NCI-H2107 (cell line): ENCODE results near the gene GPR160.

ENCODE experiments used
- DNase-seq: peaks from one replicate; lab custom pipeline; 2025; lab: John Stamatoyannopoulos, UW

Gene GPR160

DNA sequence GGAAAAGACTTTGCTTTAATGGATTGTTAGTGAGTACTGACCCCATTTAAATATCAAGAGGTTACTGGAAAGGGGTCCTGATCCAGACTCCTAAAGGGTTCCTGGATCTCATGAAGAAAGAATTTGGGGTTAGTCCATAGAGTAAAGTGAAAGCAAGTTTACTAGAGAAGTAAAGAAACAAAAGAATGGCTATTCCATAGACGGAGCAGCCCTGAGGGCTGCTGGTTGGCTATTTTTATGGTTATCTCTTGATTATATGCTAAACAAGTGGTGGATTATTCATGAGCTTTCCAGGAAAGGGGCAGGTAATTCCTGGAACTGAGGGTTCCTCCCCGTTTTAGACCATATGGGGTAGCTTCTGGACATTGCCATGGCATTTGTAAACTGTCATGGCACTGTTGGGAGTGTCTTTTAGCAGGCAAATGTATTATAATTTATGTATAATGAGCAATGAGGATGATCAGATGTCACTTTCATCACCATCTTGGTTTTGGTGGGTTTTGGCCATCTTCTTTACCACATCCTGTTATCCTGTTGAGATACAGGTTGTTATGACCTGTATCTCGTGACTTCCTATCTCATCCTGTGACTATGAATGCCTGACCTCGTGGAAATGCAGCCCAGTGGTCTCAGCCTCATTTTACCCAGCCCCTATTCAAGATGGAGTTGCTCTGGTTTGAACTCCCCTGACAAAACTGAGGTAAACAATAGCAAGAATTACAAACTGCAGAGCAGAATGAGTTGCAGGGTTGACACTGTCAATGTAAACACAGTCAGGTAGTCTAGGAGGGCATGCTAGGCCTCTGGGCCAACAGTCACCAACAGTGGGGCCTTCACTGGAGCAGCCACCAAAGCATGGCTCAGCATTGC is 10.3 kb upstream of the GPR160 start:
- no peak for DNase-seq

DNA sequence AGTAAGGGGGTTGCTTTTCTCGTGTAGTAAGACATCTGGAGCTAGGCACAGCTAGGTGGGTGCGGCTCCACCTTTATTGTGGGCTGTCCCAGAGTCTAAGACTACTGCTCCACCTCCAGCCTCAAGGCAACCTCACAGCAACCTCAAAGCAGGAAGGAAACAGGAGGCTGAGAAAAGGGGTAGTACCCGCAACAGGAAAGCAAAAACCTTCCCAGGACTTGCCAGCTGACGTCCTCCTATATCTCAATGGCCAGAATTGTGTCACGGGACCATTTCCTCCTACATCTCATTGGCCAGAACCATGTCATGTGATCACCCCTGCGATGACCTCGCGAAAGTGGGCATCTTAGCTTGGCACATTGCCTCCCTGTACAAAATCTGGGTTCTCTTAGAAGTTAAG is 4.3 kb upstream of the GPR160 start:
- no peak for DNase-seq

DNA sequence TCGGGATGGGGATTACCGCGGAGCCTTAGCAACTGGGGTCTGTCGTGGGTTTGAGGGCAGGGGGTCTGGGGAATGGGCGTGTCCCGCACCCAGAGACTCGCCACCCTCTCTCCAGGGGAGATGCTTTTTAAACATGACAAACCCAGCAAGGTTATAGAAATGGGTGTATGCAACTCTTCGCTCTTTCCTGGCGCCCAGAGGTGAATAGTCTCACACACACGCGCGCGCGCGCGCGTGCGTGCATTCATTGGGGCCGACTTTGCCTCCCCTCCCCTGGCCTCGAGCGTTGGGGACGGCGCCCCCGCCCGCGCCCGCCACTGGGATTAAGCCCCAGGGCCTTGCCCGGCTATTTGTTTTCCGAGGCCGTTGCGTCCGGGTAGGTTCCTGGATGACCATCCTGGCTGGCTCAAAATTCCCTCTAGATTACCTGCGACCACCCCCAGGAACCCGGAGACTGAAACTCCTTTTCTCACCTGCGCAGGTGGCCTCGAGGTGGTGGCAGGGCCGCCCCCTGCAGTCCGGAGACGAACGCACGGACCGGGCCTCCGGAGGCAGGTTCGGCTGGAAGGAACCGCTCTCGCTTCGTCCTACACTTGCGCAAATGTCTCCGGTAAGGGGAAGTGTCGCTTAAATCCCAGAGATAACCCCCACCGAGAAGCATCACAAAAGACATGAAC is 777 bp downstream of the GPR160 start:
- DNase-seq = no peak

DNA sequence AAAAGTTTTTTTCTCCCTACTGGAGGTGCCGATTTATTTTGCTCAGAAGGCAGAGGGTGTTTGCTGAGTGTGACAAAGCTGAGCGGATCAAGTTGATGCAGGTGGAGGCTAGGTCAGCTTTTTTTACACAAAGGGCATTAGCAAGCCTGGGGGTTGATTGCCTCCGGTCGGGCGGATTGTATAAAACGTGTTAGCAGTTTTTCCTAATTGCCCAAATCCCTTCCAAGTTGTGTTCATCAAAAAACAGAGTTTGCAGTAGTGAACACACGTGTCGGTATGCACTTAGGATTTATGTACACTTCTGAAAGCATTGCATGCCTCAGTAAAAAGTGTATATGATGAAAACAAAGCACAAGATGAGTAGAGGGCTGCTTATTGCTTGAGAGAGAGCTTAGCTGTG is 2.6 kb downstream of the GPR160 start:
- DNase-seq = no peak

DNA sequence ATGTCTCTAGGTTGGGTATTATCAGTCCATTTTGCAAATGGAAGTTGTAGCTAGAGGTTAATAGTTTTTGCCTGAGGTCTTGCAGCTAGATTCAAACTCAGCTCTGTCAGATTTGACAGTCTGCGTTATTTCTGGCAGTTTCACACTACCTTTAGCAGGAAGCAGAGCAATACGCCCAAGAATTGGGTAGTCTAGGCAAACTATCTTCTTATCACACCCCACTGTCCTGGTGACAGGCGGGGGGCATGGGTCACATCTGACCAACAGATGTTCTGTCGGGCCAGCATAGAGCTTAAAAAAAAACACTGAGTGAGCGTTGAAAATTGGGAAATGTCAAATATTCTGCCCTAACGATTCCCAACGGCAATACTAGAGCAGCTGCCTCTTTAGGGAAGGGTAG is 5.7 kb downstream of the GPR160 start:
- DNase-seq = no peak

DNA sequence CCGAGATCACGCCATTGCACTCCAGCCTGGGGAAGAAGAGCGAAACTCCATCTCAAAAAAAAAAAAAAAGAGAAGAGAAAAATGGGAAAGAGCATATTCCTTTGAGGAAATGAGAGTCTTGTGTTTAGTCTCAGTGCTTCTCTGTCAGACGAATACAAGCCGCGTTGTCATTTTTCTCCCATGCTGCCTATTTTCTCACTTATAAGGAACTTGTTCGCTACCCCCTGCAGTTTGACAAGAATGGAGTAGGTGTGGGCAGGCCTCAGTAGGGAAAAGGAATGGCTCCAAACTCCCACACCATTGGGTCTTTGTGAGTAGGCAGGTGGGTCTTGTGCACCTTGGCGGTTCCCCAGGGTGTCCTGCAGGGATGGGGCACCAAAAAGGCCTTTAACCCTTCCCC is 6.5 kb downstream of the GPR160 start:
- DNase-seq = no peak

DNA sequence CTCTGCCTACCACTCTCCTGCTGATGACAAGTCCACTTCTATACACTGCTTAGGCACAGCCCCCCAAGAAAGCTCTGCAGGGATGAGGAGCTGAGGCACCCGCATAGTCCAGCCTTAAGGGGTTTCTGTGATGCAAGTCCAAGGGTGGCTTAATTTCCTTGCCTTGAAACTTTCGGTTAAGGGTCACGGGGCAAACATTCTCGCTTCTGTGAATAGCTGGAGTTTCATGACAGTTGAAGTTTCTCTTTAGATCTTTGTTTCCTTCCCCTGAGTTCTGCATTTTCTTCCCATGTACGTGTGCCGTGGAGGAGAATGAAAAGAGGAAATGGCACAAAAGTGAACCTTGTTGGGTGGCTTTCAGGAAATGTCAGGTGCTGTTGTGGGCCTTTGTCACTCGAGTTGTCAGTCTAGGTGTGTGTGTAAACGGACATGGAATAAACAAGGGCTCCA is 7.0 kb downstream of the GPR160 start:
- no peak for DNase-seq

DNA sequence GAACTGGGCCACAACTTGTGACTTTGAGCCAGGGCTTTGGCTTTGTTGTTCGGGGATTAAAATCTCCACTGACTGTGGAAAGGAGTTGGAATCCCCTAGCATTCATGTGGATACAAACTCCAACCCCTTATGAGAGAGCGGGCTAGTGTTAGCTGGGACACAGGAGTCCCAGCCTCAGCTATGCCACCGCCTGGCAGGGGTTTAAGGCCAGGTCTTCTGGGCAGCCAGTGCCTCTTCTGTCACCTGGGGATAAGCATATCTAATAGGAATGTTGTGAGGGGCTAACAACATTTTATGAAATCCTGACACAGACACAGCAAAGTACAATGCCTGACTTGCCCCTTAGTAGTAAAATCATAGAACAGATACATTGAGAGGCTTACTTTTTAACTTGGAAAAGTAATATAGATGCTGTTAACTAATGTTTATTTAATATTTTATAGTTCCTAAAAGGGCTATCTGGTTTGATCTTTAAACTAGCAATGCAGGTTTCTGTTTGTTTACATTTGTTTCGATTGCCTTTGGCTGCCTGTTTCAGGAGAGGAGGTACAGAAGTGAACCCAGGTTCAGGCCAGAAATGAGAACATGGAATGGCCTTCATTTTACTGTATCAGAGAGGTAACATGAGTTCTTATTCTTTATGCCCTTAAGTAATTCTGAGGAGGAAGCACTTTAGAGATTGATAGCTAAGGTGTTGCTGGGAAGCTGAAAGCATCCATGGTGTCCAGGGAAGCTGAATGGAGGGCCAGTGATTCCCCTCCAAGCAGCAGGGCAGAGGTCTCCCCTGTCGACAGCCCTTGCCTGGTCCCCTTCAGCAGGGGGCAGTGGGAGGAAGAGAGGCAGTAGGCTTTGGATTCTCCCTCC is 8.7 kb downstream of the GPR160 start:
- no peak for DNase-seq

DNA sequence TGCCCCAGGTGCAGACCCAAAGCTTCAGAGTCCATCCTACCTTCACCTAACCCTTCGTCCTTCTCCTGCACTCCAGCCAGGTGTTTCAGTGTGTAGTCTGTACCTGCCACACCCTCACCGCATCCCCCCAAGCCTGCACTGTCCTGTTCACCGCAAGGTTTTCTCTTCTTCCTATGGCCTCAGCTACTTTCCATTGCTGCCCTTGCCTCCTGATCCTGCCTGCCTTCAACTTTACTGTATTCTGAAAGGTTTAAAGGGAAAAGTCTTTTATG is 9.3 kb downstream of the GPR160 start:
- no peak for DNase-seq

DNA sequence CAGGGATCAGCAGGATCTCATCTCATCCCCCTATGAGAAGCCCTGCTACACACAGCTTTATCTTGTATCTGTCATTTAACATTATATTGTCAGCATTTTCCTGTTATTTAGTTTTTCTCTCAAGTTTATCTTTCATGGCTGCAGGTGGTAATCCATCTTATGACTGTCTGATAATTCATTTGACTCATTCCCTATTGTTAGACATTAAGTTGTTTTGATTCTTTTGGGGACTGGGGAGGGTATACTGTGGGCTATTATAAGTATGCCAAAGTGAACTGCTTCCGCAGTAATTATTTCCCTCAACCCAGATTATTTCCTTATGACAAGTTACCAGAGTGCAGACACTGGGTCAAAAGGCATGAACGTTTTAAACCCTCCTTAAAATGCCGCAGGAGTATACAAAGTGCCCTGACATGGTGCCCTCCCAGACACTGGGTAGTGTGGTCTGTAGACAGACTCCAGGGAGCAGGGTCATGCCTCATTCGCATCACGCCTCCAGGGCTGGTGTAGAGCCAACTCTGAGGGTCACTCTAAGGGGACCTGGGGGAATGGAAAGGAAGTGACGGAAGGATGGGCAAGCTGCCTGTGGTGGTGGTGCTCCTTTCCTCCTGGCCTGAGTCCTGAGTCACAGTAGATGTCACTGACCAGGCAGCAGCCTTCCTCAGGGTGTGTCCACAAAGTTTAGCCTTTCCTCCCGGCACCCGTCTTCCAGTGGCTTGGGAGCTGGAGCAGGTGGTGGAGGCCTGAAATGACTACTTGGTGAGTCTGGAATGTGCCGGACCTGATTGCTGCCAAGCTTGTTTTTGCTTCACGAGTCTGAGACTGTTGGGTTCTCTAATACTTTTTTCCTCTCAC is 11.6 kb downstream of the GPR160 start:
- no peak for DNase-seq

DNA sequence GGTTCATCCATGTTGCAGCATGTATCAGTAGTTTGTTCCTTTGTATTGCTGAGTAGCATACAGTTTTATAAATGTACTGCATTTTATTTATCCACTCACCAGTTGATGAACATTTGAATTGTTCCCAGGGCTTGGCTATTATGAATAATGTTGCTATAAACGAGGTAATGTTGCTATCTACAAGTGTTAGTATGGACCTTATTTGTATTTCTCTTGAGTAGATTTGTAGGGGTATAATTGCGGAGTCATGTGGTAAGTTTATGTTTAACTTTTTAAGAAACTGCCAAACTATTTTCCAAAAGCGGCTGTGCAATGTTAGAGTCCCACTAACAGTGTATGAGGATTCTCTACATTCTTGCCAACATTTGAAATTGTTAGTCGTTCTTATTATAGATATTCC is 13.0 kb downstream of the GPR160 start:
- DNase-seq = no peak

DNA sequence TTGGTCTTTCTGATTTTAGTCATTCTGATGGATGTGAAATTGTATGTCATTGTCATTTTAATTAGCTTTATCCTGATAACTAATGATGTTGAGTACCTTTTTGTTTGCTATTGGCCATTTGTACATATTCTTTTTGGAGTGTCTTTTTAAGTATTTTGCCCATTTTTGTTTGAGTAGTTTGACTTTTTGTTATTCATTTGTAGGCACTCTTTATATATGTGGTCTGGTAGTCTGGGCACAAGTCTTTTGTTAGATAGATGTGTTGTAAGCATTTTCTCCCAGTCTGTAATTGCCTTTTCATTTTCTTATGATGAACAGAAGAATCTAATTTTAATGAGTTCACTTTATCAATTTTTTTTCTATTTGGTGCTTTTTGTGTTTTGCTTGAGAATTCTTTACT is 14.6 kb downstream of the GPR160 start:
- no peak for DNase-seq

DNA sequence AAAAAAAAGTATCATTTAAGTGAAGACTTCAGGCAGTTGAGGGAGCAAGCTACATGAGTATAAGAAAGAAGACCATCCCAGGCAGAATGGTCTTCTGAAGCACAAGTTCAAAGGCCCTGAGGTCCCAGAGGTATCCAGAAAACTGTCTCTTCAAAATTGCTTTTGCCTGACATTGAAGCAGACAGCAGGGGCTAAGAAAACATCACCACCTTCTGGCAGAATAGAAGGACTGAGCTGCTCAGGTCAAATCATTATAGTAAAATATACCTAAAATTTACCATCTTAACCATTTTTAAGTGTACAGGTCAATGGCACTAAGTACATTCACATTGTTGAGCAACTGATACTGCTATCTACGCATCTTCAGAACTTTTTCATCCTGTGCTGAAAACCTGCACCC is 16.4 kb downstream of the GPR160 start:
- DNase-seq = no peak

DNA sequence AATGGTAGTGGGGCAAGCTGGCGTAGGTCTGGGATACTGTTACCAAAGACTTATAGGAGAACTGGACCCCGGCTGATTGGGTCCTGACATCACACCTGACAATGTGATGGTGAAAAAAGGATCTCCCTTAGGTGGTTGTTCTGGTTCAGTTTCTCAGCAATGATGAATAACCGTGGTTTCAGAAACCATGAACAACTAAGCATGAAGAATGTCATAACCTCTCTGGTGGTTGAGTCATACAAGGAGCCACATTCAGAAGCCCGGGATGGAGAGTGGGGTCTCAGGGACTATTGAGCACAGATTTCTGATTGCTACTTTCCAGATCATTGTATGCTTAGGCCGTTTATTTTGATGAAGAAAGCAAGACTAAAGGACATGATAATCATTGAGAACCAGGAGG is 17.4 kb downstream of the GPR160 start:
- DNase-seq = no peak

DNA sequence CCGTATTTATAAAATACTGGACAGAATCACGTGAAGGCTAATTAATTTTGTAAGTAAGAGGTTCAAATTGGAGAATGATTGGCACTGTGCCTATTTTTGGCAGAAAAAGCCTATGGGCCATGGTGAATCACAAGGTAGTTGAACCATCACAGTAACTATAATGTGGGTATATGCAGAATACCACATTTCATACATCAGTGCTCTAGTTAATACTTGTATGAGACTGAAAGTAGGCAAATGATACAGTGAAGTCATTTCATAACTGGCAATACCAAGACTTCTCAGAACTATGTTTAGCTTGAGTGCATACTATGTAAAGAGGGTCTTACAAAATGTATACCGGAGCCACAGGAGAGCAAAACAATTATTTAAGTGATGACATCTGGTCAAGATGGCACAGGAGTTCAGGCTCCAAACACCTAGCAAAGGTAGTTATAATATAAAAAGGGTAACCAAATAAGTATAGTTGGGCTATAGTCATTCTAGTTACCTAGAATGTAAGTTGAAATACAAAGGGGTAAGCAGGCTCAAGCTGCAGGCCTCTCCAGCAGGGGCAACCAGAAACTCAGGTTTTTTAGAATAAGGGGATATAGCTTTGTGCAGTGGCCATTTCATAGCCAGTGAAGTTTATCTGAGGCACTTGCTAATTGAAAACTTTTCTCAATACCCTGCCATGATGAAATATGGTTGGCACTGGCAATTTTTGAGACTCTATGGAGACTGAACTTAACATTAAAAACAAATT is 19.1 kb downstream of the GPR160 start:
- DNase-seq = no peak

DNA sequence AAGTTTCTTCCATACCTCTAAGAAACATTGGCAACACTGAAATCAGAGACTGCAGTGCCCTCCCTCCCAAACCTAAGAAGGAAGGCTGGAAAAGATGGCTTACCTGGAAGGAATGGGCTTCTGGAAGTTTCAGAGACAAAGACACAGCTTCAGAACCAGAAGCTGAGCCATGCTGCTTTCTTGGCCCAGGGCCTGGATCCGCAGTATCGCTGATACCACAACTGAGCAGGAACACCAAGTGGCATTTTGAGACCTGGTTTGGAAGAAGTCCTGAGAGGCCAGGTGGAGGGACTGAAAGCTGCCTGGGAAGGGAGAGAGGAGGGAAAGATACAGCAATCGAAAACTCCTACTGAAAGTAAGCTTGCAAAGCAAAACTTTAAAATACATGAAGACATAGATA is 19.8 kb downstream of the GPR160 start:
- DNase-seq = no peak

DNA sequence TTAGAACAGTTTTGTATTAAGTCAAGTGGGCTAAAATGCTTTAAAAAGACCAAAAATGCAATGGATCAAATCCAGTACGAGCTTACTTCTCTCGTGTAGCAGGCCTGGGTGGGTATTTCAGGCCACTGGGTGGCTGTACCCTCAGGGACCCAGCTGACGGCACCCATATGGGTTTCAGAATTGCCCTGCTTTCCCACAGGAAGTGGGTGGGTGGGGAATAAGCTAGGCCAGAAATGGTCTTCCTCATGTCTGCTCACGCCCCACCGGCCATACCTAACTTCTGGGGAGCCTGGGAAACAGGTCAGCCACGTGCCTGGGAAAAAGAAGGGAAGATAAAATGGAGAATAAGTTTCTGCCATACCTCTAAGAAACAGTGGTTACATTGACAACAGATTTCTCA is 20.3 kb downstream of the GPR160 start:
- DNase-seq = no peak

DNA sequence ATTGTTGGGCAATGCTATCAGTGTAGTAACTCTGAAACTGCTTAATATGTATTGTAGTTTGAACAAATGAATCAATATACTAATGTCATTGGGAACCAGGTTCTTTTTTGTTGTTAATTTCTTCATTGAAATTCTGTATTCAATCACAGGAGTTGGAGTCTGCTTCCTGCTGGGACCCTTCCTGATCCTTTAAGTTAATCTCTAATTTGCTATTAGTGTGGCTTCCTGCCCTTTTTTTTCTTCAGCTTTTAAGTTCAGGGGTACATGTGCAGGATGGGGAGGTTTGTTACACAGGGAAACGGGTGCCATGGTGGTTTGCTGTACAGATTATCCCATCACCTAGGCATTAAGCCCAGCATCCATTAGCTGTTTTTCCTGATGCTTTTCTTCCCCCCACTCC is 21.7 kb downstream of the GPR160 start:
- no peak for DNase-seq

DNA sequence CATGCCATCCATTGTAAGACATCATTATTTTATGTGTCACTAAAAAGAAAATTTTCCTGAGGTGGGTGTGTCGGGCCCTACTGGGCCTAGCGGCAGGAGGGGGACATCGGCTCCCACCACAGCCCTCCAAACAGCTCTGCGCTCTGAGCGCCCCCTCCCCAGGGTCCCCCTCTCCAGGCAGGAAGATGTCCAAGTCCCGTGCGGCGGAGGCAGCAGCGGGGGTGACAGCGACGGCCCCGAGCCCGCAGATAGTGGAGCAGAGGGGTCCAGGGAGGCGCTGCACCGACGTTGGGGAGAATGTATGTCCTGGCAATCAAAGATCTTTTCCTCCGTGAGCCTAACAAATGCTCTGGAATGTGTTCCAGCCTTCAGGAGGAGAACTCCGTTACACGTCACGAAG is 24.3 kb downstream of the GPR160 start:
- no peak for DNase-seq

DNA sequence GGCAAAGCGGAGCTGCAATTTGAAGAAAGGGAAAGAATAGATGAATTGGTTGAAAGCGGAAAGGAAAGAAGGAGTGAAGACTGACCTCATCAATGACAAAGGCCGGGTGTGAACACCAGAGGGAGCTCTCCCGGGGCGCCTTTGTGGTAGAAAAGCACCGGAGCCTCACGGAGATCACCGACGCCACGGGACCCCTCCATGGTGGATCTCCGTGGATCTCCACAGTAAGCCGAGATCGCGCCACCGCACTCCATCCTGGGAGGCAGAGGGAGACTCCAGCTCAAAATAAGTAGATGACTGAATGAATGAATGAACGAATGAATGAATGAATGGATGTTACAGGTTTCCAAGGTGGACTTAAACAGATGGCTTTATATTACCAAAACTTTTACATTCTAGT is 25.0 kb downstream of the GPR160 start:
- no peak for DNase-seq

DNA sequence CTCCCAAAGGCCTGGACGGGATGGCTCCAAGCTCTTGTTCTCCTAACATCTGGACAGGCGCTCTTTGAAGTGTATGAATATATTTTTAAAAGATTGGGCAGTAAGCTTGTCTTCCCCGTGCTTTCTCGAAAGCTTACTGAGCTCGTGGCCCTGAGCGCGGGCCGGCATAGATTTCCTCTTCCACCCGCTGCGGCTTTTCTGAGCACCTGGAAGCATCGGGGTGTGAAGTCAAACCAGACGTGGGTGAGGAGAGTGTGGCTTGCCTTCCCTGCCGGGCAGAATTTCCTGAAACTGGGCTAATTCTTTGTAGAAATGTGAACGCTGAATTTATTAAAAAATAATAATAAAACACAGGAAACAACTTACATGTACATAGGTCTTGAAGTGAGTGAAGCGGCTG is 25.9 kb downstream of the GPR160 start:
- no peak for DNase-seq
